ENCODE results near the gene SLIT3. TPM values are rescaled to one million over a fixed set of nuclear protein-coding genes. Genes with fewer than 3 reads are reported as not detected.
A peak's percentile ranks its signal among the peaks of the same experiment; 100 is the strongest.

SLIT3 gene
- polyA plus RNA-seq, 6 donors from 2014 or later: not detected

DNA sequence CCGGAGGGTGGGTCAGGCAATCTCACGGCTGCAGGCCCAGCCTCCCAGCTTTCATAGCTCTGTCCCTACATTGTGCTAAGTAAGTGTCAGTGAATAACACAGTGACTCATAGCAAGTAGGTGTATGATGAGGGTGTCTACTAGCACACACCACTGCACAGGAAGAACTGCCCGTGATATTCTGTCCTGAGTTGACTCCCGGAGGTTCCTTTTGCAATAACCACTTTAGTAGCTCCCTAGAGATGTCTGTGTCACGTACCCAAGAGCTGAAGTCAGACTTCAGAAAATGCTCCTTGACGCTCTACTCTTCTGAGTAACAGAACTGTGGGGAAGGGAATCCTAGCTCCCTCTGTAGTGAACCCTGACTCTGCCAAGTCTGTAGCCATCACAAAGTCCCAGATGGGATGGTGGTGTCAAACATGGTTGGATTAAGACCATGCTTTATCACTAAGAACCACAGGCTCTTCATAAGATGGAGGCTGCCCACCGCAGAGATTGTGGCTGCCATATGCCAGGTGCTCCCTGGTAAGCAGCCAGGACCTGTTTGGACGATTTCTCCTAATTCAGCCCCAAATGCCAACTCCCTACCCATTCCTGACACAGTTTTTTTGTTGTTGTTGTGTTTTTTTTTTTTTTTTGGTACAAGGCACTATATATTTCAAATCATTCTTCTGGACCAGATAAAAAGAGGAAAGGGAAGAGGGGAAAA, 369.1 kb downstream of the SLIT3 start:
- no peak for DNase-seq
- Mint-ChIP-seq H3K36me3 (no peaks in the 10 kb centered on the region), H3K4me3 (no peak overlapping the region)

DNA sequence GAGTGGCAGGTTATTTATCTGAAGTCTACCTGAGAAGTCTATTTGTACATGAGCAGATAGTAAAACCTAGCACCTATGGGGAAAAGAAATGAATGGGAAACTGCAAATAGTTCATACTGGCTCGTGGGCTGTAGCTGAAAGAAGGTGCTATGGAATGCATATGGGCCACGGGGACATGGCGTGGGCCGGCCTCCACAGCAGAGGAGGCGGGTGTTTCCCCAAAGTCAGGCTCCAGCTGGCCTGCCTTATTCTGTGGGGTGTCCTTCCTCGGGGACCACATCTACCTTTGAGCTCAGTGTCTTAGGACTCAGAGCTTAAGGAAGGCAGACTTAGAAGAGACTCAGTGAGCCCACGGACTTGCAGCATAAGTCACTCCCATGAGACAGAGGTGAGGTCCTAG, 371.3 kb downstream of the SLIT3 start:
- Mint-ChIP-seq H3K27ac (no peak overlapping the region), H3K9me3 (peaks cover 0 to 2% (median 0%) of the 10 kb centered on the region in 7 donors), H3K4me3 (peak overlapping the region in 1 of 8 donors; percentile 22), H3K27me3 (peaks cover 6 to 8% (median 6%) of the 10 kb centered on the region in 3 donors), H3K36me3 (no peaks in the 10 kb centered on the region), H3K4me1 (no peaks in the 10 kb centered on the region)
- no peak for DNase-seq
- no peak for ATAC-seq (ENCODE audit: low read depth in 2 of 2)

More for the DNA sequence above, 369.1 kb downstream of the SLIT3 start:
- Mint-ChIP-seq H3K27ac (no peak overlapping the region), H3K27me3 (peaks cover 6 to 8% (median 6%) of the 10 kb centered on the region in 3 donors), H3K9me3 (peaks cover 0 to 2% (median 0%) of the 10 kb centered on the region in 7 donors), H3K4me1 (no peaks in the 10 kb centered on the region)
- no peak for ATAC-seq (ENCODE audit: low read depth in 2 of 2)

DNA sequence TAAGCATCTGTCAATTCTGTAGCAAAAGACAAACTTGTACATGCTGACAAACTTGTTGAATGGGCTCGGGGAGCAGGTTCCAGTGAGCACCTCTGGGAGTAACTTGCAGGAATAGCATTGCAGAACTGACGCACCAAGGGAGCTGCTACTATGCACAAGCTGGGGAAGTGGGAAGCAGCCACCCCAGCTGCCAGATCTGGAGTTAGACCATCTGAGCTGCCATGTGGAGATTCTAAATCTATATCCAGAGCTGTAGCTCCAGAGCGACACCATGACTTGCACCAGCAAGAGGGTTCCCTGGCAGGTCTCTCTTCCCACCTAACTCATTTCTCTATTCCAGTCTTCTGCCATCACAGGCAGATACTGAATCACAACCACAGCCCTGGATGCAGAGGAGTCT, 375.8 kb downstream of the SLIT3 start:
- H3K4me1 Mint-ChIP-seq: no peaks in the 10 kb centered on the region
- no peak overlapping the region for H3K4me3 Mint-ChIP-seq
- no peak overlapping the region for H3K27ac Mint-ChIP-seq
- no peaks in the 10 kb centered on the region for H3K36me3 Mint-ChIP-seq
- peaks cover 28 to 34% (median 33%) of the 10 kb centered on the region in 3 donors for H3K27me3 Mint-ChIP-seq
- H3K9me3 Mint-ChIP-seq: peaks cover 0 to 1% (median 0%) of the 10 kb centered on the region in 7 donors
- ATAC-seq (ENCODE audit: low read depth in 2 of 2) (no peak), DNase-seq (no peak)

DNA sequence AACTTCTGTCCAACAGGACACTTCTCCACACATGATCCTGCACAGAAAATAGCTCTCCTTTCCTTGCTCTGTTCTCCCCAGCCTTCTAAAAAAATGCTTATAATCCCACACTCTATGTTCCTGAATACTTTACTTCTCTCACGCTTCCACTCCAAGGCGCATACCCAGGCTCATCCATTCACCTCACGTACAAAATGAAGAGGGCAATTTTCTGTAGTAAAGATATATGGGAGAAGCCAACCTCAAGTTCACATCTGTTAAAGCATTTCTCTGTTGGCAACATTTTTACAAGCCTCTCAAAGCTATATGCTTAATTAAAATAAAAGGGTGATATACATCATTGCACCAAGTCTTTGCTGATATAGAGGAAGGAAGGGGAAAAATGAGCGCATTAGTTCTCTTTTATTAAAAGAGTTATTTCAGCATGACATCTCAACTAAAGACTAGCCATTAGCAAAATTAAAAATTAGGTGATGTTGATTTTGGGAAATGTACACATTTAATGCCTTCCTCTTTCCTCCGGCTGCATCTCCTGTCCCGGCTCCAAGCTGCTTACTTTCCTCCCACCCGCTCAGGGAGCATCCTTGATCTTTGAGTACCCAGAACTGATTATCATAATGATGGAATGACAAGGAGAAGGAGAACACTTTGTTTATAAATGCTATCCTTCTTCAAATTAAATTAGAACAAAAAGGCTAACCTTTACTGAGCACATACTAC, 379.6 kb downstream of the SLIT3 start:
- Mint-ChIP-seq H3K9me3 (peaks cover 0 to 3% (median 0%) of the 10 kb centered on the region in 7 donors), H3K27ac (no peak overlapping the region), H3K36me3 (no peaks in the 10 kb centered on the region), H3K4me1 (no peaks in the 10 kb centered on the region), H3K4me3 (no peak overlapping the region), H3K27me3 (peaks cover 32 to 56% (median 38%) of the 10 kb centered on the region in 3 donors)
- ATAC-seq (ENCODE audit: low read depth in 2 of 2) (no peak), DNase-seq (no peak)

DNA sequence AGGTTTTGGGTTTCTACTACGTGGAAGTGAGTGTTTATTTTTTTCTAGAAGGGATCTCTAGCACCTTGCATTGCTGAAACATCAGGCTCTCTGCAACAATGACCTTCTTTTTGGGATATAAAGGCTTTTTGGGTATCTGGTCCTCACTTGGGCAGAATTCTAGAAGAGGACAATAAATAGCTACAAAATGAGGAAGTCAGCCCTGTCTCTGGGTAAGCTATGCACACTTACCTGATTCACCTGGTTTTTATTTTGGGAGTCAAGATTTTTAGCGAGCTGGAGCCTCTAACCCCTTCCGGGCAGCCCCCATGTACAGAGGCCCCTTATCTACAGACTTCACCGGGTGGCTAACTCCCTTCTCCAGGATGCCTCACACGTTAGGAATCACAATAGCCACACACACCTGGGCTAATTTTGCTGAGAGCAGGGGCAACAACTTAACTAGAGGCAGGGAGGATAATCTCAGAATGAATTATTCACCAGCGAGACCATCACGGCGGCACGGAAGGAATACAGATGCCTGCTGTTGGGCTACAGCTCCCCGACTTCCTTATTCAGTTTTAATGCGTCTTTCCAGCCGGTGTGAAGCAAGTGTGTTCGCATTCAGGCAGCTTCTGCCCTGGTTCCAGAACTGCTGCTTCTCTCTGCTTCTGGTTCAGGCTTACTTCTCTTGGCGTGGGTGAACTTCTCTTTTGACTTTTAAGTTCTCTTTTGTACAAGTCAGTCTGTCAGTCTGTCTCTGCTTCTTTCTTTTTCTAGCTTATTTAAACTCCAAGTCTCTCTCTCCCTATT, 380.7 kb downstream of the SLIT3 start:
- DNase-seq (no peak), ATAC-seq (ENCODE audit: low read depth in 2 of 2) (no peak)
- H3K27me3 Mint-ChIP-seq: peaks cover 32 to 56% (median 38%) of the 10 kb centered on the region in 3 donors
- H3K27ac Mint-ChIP-seq: no peak overlapping the region
- H3K4me1 Mint-ChIP-seq: no peaks in the 10 kb centered on the region
- H3K9me3 Mint-ChIP-seq: peaks cover 0 to 3% (median 0%) of the 10 kb centered on the region in 7 donors
- H3K4me3 Mint-ChIP-seq: peak overlapping the region in 1 of 8 donors; percentile 6
- no peaks in the 10 kb centered on the region for H3K36me3 Mint-ChIP-seq

DNA sequence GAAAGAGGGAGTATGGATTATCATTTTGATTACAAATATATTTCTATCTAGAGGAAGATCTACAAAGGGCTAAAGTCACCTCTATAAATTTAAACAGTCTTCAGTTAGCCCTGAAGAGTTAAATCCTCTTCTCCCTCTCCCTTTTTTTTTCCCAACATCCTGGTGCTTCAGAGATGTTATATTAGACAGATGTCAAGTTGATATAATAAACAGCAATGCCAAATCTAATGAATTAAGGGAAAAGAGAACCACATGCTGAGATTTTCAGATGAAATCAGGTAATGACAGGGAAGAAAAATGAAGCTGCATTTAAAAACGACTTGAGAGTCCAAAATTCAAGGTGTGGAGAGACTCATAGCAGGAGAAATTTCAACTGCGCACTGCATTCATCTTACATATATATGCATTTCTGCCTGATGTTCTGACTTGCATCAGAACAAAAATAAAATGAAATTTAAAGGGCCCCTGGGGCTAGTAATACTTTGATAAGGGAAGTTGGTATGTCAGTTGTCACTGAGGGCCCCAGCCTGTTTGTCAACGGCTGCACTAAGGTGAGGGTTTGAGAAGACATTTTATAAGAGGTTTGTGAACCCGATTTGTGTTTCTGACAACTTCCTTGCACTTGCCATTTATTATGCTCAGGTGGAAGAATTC, 382.9 kb downstream of the SLIT3 start:
- no peak for ATAC-seq (ENCODE audit: low read depth in 2 of 2)

DNA sequence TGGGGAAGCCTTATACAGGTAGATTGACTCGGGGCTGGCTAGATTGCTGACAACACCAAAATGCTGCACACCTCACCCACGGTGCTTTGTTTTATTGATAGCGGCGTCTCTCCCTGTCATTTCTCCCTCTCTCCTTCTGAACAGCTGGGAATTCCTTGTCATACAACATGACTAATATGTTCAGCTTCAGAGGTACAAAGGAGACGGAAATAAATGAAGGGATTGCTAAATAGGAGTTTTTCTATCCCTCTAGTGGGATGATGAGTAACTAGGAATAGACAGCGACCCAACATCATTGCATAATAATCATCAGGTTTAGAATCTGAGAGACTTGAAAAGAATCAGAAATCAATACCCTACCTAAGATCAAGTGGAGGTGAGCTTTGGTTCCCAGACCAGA, 384.1 kb downstream of the SLIT3 start:
- Mint-ChIP-seq H3K27ac (no peak overlapping the region), H3K27me3 (peaks cover 28 to 50% (median 33%) of the 10 kb centered on the region in 3 donors)

More for the DNA sequence above, 382.9 kb downstream of the SLIT3 start:
- no peak overlapping the region for H3K4me3 Mint-ChIP-seq
- peaks cover 0 to 3% (median 0%) of the 10 kb centered on the region in 7 donors for H3K9me3 Mint-ChIP-seq
- peaks cover 31 to 52% (median 32%) of the 10 kb centered on the region in 3 donors for H3K27me3 Mint-ChIP-seq
- no peaks in the 10 kb centered on the region for H3K4me1 Mint-ChIP-seq
- H3K36me3 Mint-ChIP-seq: no peaks in the 10 kb centered on the region
- peak overlapping the region in 1 of 6 donors; percentile 22 for H3K27ac Mint-ChIP-seq
- no peak for DNase-seq

DNA sequence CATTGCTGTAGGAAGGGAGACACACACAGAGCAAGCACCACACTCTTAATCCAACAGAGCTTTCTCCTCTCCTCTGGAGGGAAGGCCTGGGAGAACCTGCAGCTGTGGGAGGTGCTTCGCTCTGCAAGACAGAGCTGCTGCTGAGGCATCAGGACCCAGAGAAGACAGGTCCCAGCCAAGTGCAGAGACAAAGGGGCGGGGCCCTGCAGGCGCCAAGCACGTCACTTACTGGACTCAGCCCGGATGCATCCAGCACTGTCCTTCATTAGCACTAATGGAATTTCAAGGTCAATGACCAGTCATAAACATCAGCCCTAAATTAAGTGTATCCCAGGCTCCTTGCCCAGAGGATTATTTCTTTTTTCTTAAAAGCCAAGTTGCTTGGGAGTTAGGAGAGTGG, 384.7 kb downstream of the SLIT3 start:
- ATAC-seq (ENCODE audit: low read depth in 2 of 2): no peak
- Mint-ChIP-seq H3K4me1 (no peaks in the 10 kb centered on the region), H3K36me3 (no peaks in the 10 kb centered on the region), H3K27me3 (peaks cover 23 to 49% (median 33%) of the 10 kb centered on the region in 3 donors), H3K4me3 (no peak overlapping the region), H3K9me3 (peaks cover 0 to 3% (median 0%) of the 10 kb centered on the region in 7 donors), H3K27ac (no peak overlapping the region)
- no peak for DNase-seq

More for the DNA sequence above, 384.1 kb downstream of the SLIT3 start:
- ATAC-seq (ENCODE audit: low read depth in 2 of 2): no peak
- peaks cover 0 to 3% (median 0%) of the 10 kb centered on the region in 7 donors for H3K9me3 Mint-ChIP-seq
- H3K36me3 Mint-ChIP-seq: no peaks in the 10 kb centered on the region
- no peak overlapping the region for H3K4me3 Mint-ChIP-seq
- DNase-seq: no peak
- no peaks in the 10 kb centered on the region for H3K4me1 Mint-ChIP-seq

DNA sequence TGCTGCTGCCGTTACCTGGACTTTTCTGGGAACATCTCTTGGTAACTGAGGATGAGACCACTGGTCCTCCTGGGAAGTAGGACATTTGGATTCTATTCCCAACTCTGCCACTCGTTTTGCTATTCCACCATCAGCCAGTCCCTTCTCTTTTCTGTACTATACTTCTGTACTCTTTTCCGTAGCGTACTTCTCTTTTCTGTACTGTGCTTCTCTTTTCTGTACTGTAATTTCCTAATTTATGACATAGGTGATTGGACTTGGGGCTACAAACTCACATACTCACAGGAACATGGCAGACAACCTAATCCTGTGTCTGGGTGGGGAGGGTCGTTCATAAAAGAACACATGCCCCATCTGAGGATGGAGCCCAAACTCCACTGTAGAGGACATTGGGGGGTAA, 386.4 kb downstream of the SLIT3 start:
- Mint-ChIP-seq H3K36me3 (no peaks in the 10 kb centered on the region), H3K27ac (no peak overlapping the region), H3K4me1 (no peaks in the 10 kb centered on the region), H3K9me3 (peaks cover 0 to 3% (median 0%) of the 10 kb centered on the region in 7 donors), H3K4me3 (no peak overlapping the region), H3K27me3 (peaks cover 14 to 33% (median 18%) of the 10 kb centered on the region in 3 donors)
- ATAC-seq (ENCODE audit: low read depth in 2 of 2) (no peak), DNase-seq (no peak)

DNA sequence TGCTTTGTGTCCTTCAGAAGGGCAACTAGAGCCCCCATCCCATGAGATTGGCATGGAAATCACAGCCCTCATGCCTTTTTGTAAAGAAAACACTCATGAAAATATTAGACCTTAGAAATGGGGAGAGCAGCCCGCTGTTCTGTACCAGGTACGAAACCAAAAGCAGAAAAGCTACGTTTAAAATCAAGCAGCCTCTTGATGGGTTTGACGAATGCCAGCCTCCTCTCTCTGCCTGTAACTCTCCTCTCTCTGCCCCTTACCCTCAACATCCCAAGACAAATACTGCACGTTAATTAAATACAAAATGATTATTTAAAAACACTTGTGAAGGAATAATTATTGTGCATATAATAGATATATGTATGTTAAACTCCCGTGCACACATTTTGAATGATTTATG, 390.1 kb downstream of the SLIT3 start:
- no peaks in the 10 kb centered on the region for H3K4me1 Mint-ChIP-seq
- H3K27me3 Mint-ChIP-seq: peaks cover 13 to 18% (median 15%) of the 10 kb centered on the region in 3 donors
- H3K36me3 Mint-ChIP-seq: no peaks in the 10 kb centered on the region
- peaks cover 0 to 2% (median 0%) of the 10 kb centered on the region in 7 donors for H3K9me3 Mint-ChIP-seq
- H3K27ac Mint-ChIP-seq: no peak overlapping the region
- DNase-seq: no peak
- ATAC-seq (ENCODE audit: low read depth in 2 of 2): no peak
- H3K4me3 Mint-ChIP-seq: no peak overlapping the region

DNA sequence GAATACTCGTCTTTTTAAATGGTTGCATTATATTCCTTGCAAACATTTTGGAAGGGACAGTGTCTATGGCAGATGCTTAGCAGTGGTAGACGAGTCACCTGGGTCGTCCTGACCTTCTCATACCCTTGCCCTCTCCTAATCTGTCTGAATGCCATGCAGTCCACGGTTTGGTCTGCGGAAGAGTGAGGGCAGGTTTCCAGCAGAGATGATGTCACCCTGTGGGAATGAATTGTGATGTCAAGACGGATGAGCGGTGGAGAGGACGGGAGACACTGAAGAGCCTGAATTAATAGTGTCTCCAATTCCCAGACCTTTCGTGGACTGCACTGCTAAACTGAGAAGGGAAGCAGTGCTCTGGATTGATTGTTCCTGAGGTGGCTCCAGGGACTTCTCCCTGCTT, 392.7 kb downstream of the SLIT3 start:
- no peaks in the 10 kb centered on the region for H3K36me3 Mint-ChIP-seq
- DNase-seq (no peak), ATAC-seq (ENCODE audit: low read depth in 2 of 2) (no peak)
- peaks cover 0 to 5% (median 0%) of the 10 kb centered on the region in 7 donors for H3K9me3 Mint-ChIP-seq
- no peaks in the 10 kb centered on the region for H3K4me1 Mint-ChIP-seq
- H3K4me3 Mint-ChIP-seq: peak overlapping the region in 1 of 8 donors; percentile 29
- peaks cover 15 to 18% (median 16%) of the 10 kb centered on the region in 3 donors for H3K27me3 Mint-ChIP-seq
- H3K27ac Mint-ChIP-seq: peak overlapping the region in 1 of 6 donors; percentile 80

DNA sequence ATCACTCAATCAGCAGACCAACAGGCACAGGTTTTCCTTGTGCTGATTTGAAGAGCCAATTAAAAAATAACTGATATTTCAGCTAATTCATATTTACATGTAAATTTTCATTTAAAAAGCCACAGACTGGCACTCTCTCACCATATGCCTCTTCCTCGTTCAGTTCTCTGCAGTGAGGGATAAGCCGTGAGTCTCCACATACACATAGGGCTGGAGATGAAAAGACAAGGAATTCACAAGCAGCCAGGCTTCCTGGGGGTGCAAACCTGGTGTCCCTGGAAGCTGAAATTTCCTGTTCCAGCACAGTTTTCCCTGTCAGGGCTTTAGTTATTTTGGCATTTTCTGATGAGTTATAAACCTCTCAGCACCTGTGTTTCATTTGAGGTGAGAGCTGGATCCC, 397.9 kb downstream of the SLIT3 start:
- no peak for ATAC-seq (ENCODE audit: low read depth in 2 of 2)
- Mint-ChIP-seq H3K9me3 (peaks cover 0 to 5% (median 2%) of the 10 kb centered on the region in 7 donors), H3K4me1 (no peaks in the 10 kb centered on the region), H3K27ac (no peak overlapping the region), H3K27me3 (peaks cover 5 to 12% (median 11%) of the 10 kb centered on the region in 3 donors), H3K4me3 (no peak overlapping the region), H3K36me3 (no peaks in the 10 kb centered on the region)
- DNase-seq: no peak

DNA sequence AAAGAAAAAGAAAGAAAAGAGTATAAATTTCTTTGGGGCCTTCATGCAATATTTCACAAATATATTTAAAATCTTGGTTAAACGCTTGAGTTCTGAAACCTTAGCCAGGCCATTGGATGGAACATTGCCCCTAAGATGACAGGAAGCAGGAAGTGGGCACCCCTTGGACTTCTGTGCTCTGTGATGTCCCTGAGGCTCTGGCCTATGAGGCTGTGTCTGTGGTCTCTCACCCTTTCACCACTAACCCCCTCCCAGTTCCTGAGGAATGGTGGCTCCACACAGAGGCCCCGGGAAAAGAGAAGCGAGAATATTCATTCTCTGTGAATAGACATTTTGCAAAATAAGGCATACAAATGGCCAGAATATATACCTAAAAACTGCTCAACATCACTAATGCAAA, 401.3 kb downstream of the SLIT3 start:
- H3K4me3 Mint-ChIP-seq: no peak overlapping the region
- peaks cover 19 to 34% (median 20%) of the 10 kb centered on the region in 3 donors for H3K27me3 Mint-ChIP-seq
- H3K4me1 Mint-ChIP-seq: no peaks in the 10 kb centered on the region
- no peaks in the 10 kb centered on the region for H3K36me3 Mint-ChIP-seq
- DNase-seq: no peak
- no peak for ATAC-seq (ENCODE audit: low read depth in 2 of 2)
- H3K9me3 Mint-ChIP-seq: peaks cover 0 to 8% (median 0%) of the 10 kb centered on the region in 7 donors
- peak overlapping the region in 1 of 6 donors; percentile 63 for H3K27ac Mint-ChIP-seq
